Activated T-cell treated with anti-CD3 and anti-CD28 coated beads, Interleukin-2, amount 50 U/mL, for 72 hours (primary cell): Measurements from ENCODE around the gene ENOX1. TPM values are rescaled to one million over a fixed set of nuclear protein-coding genes. Genes with fewer than 3 reads are reported as not detected.

Experiments used
- ATAC-seq, 2 donors: fragments of 150-1000 bp; cut with Tn5 transposase; replicated peaks in 1 of 2; 2 replicates each; pipeline ENCODE4 v1.10.0; 2021; ENCODE audit warnings: moderate library complexity in 2 of 2, mild to moderate bottlenecking in 1 of 2
- DNase-seq, 2 donors: peaks; one replicate each; pipeline ENCODE4 v3.0.0; 2021 to 2022; ENCODE audit warnings: mixed read lengths in 1 of 2
- H3K27ac Mint-ChIP-seq: one replicate; pipeline ENCODE4 v1.8.0; 2022; ENCODE audit warnings: mild to moderate bottlenecking, moderate library complexity, mixed read lengths
- H3K27me3 Mint-ChIP-seq: one replicate; pipeline ENCODE4 v1.8.0; 2022; ENCODE audit warnings: low read depth, mixed read lengths
- H3K36me3 Mint-ChIP-seq, 2 donors: one replicate each; pipeline ENCODE4 v1.8.0; 2022; ENCODE audit warnings: mixed read lengths in 2 of 2, mild to moderate bottlenecking in 1 of 2; ENCODE audit not compliant: insufficient read depth in 2 of 2
- H3K4me1 Mint-ChIP-seq: one replicate; pipeline ENCODE4 v1.8.0; 2022; ENCODE audit warnings: low read depth, mixed read lengths
- H3K4me3 Mint-ChIP-seq, 2 donors: one replicate each; pipeline ENCODE4 v1.8.0; 2022; ENCODE audit warnings: mild to moderate bottlenecking in 2 of 2, mixed read lengths in 2 of 2, moderate library complexity in 2 of 2
- H3K9me3 Mint-ChIP-seq, 2 donors: one replicate each; pipeline ENCODE4 v1.8.0; 2022; ENCODE audit warnings: mixed read lengths in 2 of 2
- total RNA-seq, 2 donors: library from RNA; stranded (reverse); gene quantifications; one replicate each; pipeline ENCODE4 v1.2.3, GENCODE V29; 2022

ENOX1 gene
- total RNA-seq, 2 donors from 2014 or later: 1.2 to 2.0 TPM

- Mint-ChIP-seq H3K27ac (no peak overlapping the region), H3K36me3 (no peaks in the 10 kb centered on the region), H3K4me1 (no peaks in the 10 kb centered on the region), H3K9me3 (no peaks in the 10 kb centered on the region), H3K27me3 (peaks cover 18% of the 10 kb centered on the region), H3K4me3 (no peak overlapping the region)
- no peak for DNase-seq
- no peak for ATAC-seq
Observed at GRCh38 chr13:43448605-43449336, 338.0 kb downstream of the ENOX1 start.

GRCh38 chr13:43446126-43446525 lies 340.6 kb downstream of the ENOX1 start:
- Mint-ChIP-seq H3K36me3 (no peaks in the 10 kb centered on the region), H3K27me3 (peaks cover 18% of the 10 kb centered on the region), H3K4me1 (no peaks in the 10 kb centered on the region), H3K27ac (no peak overlapping the region), H3K4me3 (no peak overlapping the region), H3K9me3 (no peaks in the 10 kb centered on the region)
- no peak for ATAC-seq
- no peak for DNase-seq

- Mint-ChIP-seq H3K27ac (no peak overlapping the region), H3K36me3 (no peaks in the 10 kb centered on the region)
- no peak for ATAC-seq
Observed at GRCh38 chr13:43445668-43446067, 341.1 kb downstream of the ENOX1 start.

GRCh38 chr13:43444081-43444480 lies 342.7 kb downstream of the ENOX1 start:
- H3K27me3 Mint-ChIP-seq: peaks cover 18% of the 10 kb centered on the region
- no peaks in the 10 kb centered on the region for H3K36me3 Mint-ChIP-seq
- no peak overlapping the region for H3K27ac Mint-ChIP-seq
- no peaks in the 10 kb centered on the region for H3K4me1 Mint-ChIP-seq
- no peaks in the 10 kb centered on the region for H3K9me3 Mint-ChIP-seq
- ATAC-seq: no peak
- DNase-seq: no peak
- no peak overlapping the region for H3K4me3 Mint-ChIP-seq

More at GRCh38 chr13:43445668-43446067, 341.1 kb downstream of the ENOX1 start:
- DNase-seq: no peak
- H3K9me3 Mint-ChIP-seq: no peaks in the 10 kb centered on the region
- H3K27me3 Mint-ChIP-seq: peaks cover 18% of the 10 kb centered on the region
- no peaks in the 10 kb centered on the region for H3K4me1 Mint-ChIP-seq
- H3K4me3 Mint-ChIP-seq: no peak overlapping the region

- DNase-seq (no peak), ATAC-seq (no peak)
- no peak overlapping the region for H3K4me3 Mint-ChIP-seq
- H3K27me3 Mint-ChIP-seq: peaks cover 12% of the 10 kb centered on the region
- H3K4me1 Mint-ChIP-seq: no peaks in the 10 kb centered on the region
- no peak overlapping the region for H3K27ac Mint-ChIP-seq
- no peaks in the 10 kb centered on the region for H3K36me3 Mint-ChIP-seq
- H3K9me3 Mint-ChIP-seq: no peaks in the 10 kb centered on the region
Observed at GRCh38 chr13:43441899-43442499, 344.8 kb downstream of the ENOX1 start.

GRCh38 chr13:43441464-43441863 lies 345.3 kb downstream of the ENOX1 start:
- H3K27me3 Mint-ChIP-seq: peaks cover 7% of the 10 kb centered on the region
- ATAC-seq (no peak), DNase-seq (no peak)
- no peak overlapping the region for H3K4me3 Mint-ChIP-seq
- H3K36me3 Mint-ChIP-seq: no peaks in the 10 kb centered on the region
- no peaks in the 10 kb centered on the region for H3K9me3 Mint-ChIP-seq
- H3K27ac Mint-ChIP-seq: no peak overlapping the region
- H3K4me1 Mint-ChIP-seq: no peaks in the 10 kb centered on the region

- Mint-ChIP-seq H3K27ac (no peak overlapping the region), H3K4me1 (no peaks in the 10 kb centered on the region), H3K4me3 (no peak overlapping the region), H3K9me3 (no peaks in the 10 kb centered on the region), H3K36me3 (no peaks in the 10 kb centered on the region), H3K27me3 (no peaks in the 10 kb centered on the region)
- DNase-seq (no peak), ATAC-seq (no peak)
Observed at GRCh38 chr13:43434191-43434590, 352.6 kb downstream of the ENOX1 start.

GRCh38 chr13:43433691-43434141 lies 353.1 kb downstream of the ENOX1 start:
- Mint-ChIP-seq H3K36me3 (no peaks in the 10 kb centered on the region), H3K4me3 (no peak overlapping the region), H3K9me3 (no peaks in the 10 kb centered on the region), H3K27ac (no peak overlapping the region), H3K4me1 (no peaks in the 10 kb centered on the region), H3K27me3 (no peaks in the 10 kb centered on the region)
- DNase-seq: no peak
- no peak for ATAC-seq

GRCh38 chr13:43432958-43433357 lies 353.8 kb downstream of the ENOX1 start:
- Mint-ChIP-seq H3K27me3 (no peaks in the 10 kb centered on the region), H3K27ac (no peak overlapping the region), H3K4me1 (no peaks in the 10 kb centered on the region), H3K36me3 (no peaks in the 10 kb centered on the region), H3K4me3 (no peak overlapping the region), H3K9me3 (no peaks in the 10 kb centered on the region)
- DNase-seq: no peak
- no peak for ATAC-seq

- no peak for DNase-seq
- no peak overlapping the region for H3K27ac Mint-ChIP-seq
- H3K36me3 Mint-ChIP-seq: no peaks in the 10 kb centered on the region
- no peaks in the 10 kb centered on the region for H3K9me3 Mint-ChIP-seq
- no peak overlapping the region for H3K4me3 Mint-ChIP-seq
- no peaks in the 10 kb centered on the region for H3K4me1 Mint-ChIP-seq
- no peaks in the 10 kb centered on the region for H3K27me3 Mint-ChIP-seq
- no peak for ATAC-seq
Observed at GRCh38 chr13:43431841-43432240, 354.9 kb downstream of the ENOX1 start.

- H3K36me3 Mint-ChIP-seq: no peaks in the 10 kb centered on the region
- H3K4me1 Mint-ChIP-seq: no peaks in the 10 kb centered on the region
- no peak overlapping the region for H3K27ac Mint-ChIP-seq
- DNase-seq: no peak
- no peaks in the 10 kb centered on the region for H3K27me3 Mint-ChIP-seq
- no peak overlapping the region for H3K4me3 Mint-ChIP-seq
- no peaks in the 10 kb centered on the region for H3K9me3 Mint-ChIP-seq
- ATAC-seq: no peak
Observed at GRCh38 chr13:43431290-43431716, 355.5 kb downstream of the ENOX1 start.

- Mint-ChIP-seq H3K27me3 (peaks cover 1% of the 10 kb centered on the region), H3K36me3 (no peaks in the 10 kb centered on the region), H3K4me1 (no peaks in the 10 kb centered on the region), H3K4me3 (no peak overlapping the region), H3K27ac (no peak overlapping the region), H3K9me3 (no peaks in the 10 kb centered on the region)
- DNase-seq: no peak
- no peak for ATAC-seq
Observed at GRCh38 chr13:43428545-43429296, 358.1 kb downstream of the ENOX1 start.

- no peak for DNase-seq
- H3K4me1 Mint-ChIP-seq: no peaks in the 10 kb centered on the region
- no peak overlapping the region for H3K27ac Mint-ChIP-seq
- no peaks in the 10 kb centered on the region for H3K9me3 Mint-ChIP-seq
- H3K4me3 Mint-ChIP-seq: no peak overlapping the region
- H3K36me3 Mint-ChIP-seq: no peaks in the 10 kb centered on the region
- no peak for ATAC-seq
- H3K27me3 Mint-ChIP-seq: peaks cover 6% of the 10 kb centered on the region
Observed at GRCh38 chr13:43426355-43426754, 360.4 kb downstream of the ENOX1 start.
